Measurements from ENCODE around the gene ZNF846.
"Not testable (repeated sequence)": the region's sequence is repeated elsewhere in the genome, so short reads cannot be mapped to it uniquely, and the experiment has no call there.

The ZNF846 gene

GRCh38 chr19:9784163-9784496, 15.6 kb upstream of the ZNF846 start:
- DNase-seq (ENCODE audit: low spot score) = not testable (repeated sequence)

GRCh38 chr19:9782338-9782737, 13.8 kb upstream of the ZNF846 start:
- no peak for DNase-seq (ENCODE audit: low spot score)

GRCh38 chr19:9757544-9758501, 10.7 kb downstream of the ZNF846 start:
- no peak for DNase-seq (ENCODE audit: low spot score)

DNA sequence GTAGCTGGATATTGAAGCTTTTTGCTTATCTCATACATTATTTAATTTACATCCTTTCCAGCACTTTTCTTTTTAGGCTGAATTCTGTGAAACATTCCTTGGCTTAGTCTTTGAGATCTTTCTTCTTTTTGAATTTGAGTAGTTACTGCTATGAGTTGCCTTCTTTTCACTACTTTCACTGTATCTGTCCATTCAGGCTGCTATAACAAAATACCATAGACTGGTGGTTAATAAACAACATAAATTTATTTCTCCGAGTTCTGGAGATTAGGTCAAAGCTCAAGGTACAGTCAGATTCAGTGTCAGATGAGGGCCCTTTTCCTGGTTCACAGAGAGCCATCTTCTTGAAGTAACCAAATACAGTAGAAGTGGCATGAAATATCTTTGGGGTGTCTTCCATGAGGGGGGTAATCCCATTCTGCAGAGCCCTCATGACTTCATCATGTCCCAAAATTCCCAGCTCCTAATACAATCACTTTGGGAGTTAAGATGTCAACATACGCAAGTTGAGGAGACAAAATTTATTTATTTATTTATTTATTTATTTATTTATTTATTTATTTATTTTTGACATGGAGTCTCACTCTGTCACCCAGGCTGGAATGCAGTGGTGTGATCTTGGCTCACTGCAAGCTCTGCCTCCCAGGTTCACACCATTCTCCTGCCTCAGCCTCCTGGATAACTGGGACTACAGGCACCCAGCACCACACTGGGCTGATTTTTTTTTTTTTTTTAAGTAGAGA, 15.7 kb downstream of the ZNF846 start:
- DNase-seq (ENCODE audit: low spot score) = no peak

GRCh38 chr19:9751446-9751845, 17.1 kb downstream of the ZNF846 start:
- no peak for DNase-seq (ENCODE audit: low spot score)

GRCh38 chr19:9741476-9742171, 26.9 kb downstream of the ZNF846 start:
- DNase-seq (ENCODE audit: low spot score) = peak; percentile 6

DNA sequence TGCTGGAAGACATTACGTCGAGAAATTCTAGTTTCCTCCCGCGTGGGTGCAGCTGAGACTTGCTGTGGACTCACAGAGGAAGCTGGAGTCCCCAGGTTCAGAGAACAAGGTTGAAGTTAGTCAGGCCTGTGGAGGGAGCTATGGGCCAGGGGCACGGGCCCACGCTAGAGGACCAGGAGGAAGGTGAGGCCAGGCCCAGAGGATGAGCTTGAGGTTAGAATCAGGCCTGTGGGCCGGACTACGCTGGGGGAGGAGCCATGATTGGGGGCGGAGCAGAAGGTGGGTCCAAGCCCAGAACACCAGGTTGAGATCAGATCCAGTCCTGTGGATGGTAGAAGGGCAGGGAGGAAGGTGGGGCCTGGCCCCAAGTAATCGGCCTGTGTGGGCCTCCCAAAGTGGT, 32.6 kb downstream of the ZNF846 start:
- no peak for DNase-seq (ENCODE audit: low spot score)

DNA sequence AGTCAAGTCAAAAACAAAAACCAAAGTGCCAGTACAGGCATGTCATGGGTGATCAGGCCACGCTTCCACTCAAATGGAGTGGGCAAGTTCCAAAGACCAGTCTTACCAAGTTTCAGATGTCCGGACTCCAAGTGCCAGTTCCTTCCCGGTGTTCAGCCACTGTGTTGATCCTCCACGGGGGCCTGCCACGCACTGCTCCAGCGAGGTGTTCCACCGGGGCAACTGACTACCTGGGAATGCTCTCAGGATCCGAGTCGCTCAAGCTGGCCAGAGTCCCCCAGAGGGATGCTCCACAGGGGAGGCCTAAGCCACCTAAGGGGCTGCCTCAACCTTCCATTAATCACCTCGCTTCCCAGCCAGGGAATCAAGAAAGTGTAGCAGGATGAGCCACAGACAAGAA, 38.5 kb downstream of the ZNF846 start:
- DNase-seq (ENCODE audit: low spot score) = not testable (repeated sequence)

- DNase-seq (ENCODE audit: low spot score) = no peak
Measured at GRCh38 chr19:9729162-9729561, 39.4 kb downstream of the ZNF846 start.

DNA sequence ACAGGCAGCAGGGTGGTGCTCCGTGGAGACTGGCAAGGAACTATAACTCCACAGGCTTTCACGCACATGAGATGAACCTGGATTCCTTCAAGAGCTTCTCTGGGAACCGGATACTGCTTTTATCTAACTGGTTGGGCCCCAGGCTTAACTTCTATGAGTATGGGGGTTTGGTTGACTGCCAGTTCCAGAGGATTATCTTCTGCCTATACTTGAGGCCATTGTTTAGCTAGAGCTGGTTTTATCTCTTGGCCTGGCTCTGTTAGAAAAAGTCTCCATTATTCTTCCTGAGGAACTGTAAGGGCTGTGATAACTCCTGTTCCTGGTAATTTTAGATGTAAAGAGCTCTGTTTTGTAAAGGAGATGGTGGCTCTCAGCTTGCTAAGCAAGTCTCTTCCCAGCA, 40.9 kb downstream of the ZNF846 start:
- DNase-seq (ENCODE audit: low spot score) = no peak

DNA sequence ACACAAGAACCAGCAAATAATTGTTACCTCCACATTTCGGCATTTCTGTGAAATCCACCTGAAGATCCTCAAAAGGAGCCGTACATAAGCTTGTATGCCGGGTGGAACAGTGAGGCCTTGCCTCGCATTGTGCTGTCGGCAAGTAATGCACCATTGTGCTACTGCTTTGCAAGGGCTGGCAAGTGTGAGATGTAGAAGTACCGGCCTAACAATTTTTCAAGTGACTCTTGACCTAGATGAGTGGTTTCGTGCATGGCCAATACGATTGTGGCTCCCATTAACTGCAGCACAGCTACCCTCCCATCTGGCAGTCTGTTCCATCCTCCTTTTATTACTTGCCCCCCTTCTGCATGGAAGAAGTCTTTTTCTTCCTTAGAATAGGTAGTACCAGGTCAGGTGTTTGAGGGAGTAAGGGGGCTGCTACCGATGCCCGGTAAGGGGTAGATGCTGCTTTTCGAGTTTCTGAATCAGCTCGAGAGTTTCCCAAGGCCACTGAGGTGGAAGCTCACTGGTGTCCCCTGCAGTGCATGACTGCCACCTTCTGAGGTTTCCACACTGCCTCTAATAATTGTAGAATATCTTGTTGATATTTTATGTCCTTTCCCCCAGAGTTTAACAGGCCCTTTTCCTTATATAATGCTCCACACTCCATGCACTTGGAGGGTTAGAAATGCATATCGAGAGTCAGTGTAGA, 42.9 kb downstream of the ZNF846 start:
- not testable (repeated sequence) for DNase-seq (ENCODE audit: low spot score)

- no peak for DNase-seq (ENCODE audit: low spot score)
Measured at GRCh38 chr19:9724157-9724556, 44.4 kb downstream of the ZNF846 start.

DNA sequence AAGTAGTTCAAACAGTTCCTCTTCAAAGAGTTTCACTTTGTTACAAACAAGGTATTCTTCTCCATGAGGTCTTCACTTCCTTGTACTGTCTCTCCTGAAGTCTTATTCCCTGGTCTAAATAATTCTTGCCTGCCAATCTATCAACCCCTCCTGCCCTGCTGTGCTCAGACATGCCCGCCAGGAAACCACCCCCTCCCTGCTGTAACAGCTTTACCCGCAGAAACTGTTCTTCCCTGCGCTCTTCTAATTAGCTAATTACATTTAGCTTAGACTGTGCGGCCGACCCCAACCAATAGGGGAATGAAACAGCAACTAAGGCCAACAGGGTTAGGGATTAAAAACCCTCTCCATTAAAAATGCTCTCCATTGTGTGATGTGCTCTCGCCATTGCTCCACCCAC, 46.7 kb downstream of the ZNF846 start:
- DNase-seq (ENCODE audit: low spot score) = no peak

- no peak for DNase-seq (ENCODE audit: low spot score)
Measured at GRCh38 chr19:9720541-9720940, 48.0 kb downstream of the ZNF846 start.

- DNase-seq (ENCODE audit: low spot score) = no peak
Measured at GRCh38 chr19:9711815-9712214, 56.7 kb downstream of the ZNF846 start.

DNA sequence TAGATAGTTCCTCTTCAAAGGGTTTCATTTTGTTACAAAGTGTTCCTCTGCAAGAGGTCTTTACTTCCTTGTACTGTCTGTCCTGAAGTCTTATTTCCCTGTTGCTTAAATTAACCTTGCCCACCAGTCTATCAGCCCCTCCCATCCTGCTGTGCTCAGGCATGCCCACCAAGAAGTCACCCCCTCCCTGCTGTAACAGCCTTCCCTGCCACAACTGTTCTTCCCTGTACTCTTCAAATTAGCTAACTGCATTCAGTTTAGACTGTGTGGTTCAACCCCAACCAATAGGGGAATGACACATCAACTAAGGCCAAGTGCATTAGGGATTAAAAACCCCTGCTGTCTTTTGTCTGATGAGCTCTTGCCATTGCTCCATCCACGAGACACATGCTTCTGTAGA, 59.2 kb downstream of the ZNF846 start:
- DNase-seq (ENCODE audit: low spot score) = no peak

GRCh38 chr19:9705836-9706235, 62.7 kb downstream of the ZNF846 start:
- DNase-seq (ENCODE audit: low spot score) = no peak

DNA sequence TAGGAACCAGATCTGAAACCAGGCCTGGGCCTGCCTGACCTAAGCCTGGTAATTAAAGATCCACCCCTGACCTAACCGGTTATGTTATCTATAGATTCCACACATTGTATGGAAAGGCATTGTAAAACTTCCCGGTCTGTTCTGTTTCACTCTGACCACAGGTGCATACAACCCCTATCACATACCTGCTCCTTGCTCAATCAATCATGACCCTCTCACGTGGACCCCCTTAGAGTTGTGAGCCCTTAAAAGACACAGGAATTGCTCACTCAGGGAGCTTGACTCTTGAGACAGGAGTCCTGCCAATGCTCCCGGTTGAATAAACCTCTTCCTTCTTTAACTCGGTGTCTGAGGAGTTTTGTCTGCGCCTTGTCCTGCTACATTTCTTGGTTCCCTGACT, 66.4 kb downstream of the ZNF846 start:
- DNase-seq (ENCODE audit: low spot score) = no peak

Data from SW480 (cell line).